Activated T-helper 1 cell treated with anti-CD3 and anti-CD28 coated beads, Interleukin-2, amount 50 U/mL, for 16 hours (primary cell): ENCODE measurements around the gene KLK10.
"Not testable (repeated sequence)": the region's sequence is repeated elsewhere in the genome, so short reads cannot be mapped to it uniquely, and the experiment has no call there.

Experiments used
- DNase-seq, 2 donors: peaks; one replicate each; pipeline ENCODE4 v3.0.0-alpha.2; 2020; ENCODE audit warnings: low read depth in 1 of 2, low spot score in 1 of 2

Gene KLK10

DNA sequence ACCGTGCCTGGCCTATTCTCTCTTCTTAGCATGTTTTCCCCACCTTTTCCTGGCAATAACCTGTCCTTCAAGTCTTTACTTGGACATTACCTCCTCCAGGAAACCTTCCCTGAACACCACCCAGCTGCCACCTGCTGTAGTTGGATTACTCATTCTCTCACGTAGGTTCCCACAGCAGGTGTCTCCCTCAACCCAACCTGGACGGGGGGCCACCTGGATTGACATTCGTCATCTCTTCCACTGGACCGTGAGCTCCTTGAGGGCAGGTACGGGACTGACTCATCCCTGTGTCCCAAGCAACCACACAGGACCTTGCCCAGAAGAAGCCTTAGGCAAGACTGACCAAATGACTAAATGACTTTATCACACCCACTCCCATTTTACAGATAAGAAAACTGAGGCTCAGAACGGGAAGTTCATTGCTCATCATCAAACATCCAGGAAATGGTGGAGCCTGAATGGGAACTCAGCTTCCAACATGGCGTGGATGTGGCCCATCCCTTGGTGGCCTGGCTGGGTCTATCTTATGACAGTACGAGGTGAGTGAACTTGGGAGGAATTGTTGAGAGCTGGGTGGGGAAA lies 46.6 kb downstream of the KLK10 start:
- no peak for DNase-seq

DNA sequence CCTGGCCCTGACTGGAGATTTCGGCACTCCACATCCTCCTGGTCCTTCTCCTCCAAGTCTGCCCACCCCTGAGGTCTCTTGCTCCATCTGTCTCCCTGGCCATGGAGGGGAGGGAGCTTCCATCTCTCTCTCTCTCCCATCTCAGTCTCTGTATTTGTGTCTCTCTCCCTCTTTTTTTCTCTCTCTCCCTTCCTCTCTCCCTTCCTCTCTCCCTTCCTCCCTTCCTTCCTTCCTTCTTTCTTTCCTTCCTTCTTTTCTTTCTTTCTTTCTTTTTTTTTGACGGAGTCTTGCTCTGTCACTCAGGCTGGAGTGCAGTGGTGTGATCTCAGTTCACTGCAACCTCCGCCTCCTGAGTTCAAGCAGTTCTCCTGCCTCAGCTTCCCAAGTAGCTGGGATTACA lies 49.7 kb downstream of the KLK10 start:
- not testable (repeated sequence) for DNase-seq

DNA sequence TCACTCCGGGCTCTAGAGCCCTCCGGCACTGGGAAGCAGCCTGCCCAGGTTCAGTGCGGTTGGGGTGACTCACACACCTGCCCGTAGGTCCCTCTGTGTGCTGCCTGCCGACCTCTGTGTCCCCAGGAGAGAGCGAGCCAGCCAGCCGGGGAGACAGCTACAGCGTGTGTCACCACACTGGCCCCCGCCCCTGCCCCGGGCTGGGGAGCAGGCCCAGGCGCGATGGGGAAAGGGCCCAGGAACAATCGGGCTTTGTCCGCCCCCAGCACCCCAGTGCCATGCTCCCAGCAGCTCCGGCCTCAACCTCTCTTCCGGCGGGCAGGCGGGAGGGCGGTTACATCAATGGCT lies 50.1 kb downstream of the KLK10 start, which contains the start of gene KLK6:
Gene KLK6 (minus strand): TSS at position 179 of the 348 bp plus-strand sequence. CDS start 1,487 bp downstream, outside the sequence.
- no peak for DNase-seq

DNA sequence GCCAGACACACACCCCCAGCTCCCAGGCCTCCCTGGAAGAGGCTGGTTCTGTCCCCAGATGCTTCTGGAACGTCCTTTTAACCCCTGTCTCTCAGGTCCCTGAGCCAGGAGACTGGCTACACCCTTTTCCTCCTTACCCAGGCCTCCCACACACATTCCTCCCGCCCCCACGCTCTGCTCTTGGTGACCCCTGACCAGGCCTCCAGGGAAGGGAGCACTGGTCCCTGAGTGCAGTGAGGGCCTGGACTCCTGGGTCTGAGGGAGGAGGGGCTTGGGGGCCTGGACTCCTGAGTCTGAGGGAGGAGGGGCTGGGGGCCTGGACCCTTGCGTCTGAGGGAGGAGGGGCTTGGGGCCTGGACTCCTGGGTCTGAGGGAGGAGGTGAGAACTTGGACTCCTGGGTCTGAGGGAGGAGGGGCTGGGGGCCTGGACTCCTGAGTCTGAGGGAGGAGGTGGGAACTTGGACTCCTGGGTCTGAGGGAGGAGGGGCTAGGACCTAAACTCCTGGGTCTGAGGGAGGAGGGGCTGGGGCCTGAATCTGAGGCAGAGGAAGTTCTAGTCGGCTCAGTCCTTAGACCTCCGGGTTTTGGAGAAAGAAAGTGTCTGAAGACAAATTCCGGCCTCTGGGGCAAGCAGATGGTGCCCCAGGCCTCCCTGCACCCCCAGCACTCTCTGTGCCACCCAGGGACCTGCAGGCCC lies 50.6 kb downstream of the KLK10 start:
- DNase-seq = no peak

- no peak for DNase-seq
Measured at GRCh38 chr19:50967929-50968715, 51.4 kb downstream of the KLK10 start.

- DNase-seq = no peak
Measured at GRCh38 chr19:50964266-50964665, 55.2 kb downstream of the KLK10 start.

DNA sequence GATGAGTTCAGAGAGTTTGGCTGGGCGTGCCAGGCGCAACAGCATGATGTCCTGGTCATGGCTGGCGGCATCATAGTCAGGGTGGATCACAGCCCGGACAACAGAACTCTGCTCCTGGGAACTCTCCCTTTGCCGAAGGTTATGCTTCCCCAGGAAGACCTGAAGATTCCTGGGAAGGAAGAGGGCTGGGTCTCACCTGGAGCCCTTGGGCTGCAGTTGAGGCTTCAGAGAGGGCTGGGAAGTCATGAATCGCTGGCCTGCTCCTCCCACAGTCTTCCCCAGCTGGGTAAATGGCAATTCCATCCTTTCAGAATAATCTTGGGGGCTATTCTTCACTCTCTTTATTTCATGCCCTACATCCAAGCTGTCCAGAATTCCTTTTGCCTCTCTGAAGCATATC lies 56.1 kb downstream of the KLK10 start:
- DNase-seq = no peak
